Measurements from ENCODE around the gene ZFP69B. TPM values are rescaled to one million over a fixed set of nuclear protein-coding genes. Genes with fewer than 3 reads are reported as not detected.

The ZFP69B gene
- total and polyA plus RNA-seq, 2 experiments from 2014 or later, result 3.0 to 3.7 TPM

GRCh38 chr1:40413527-40414252 lies 36.6 kb upstream of the ZFP69B start:
- DNase-seq, result no peak
- H2AFZ ChIP-seq, result no peak overlapping the region
- no peaks in the 10 kb centered on the region for H3F3A ChIP-seq (ENCODE audit: insufficient read depth)
- H3K4me2 ChIP-seq (ENCODE audit: unreplicated experiment), result no peak overlapping the region
- no peaks in the 10 kb centered on the region for H4K20me1 ChIP-seq (ENCODE audit: insufficient read depth)
- in situ Hi-C loops (cut with MboI), result no loop called here
- TF ChIP-seq EZH2phosphoT487 (IDR thresholded peaks at IDR 0.05; ENCODE audit: insufficient read depth, low read depth) (no peak), EZH2 (IDR thresholded peaks at IDR 0.05; ENCODE audit: insufficient read depth, poor library complexity, severe bottlenecking) (no peak)
- peaks cover 29% of the 10 kb centered on the region for H3K36me3 ChIP-seq (ENCODE audit: low read depth)
- no peaks in the 10 kb centered on the region for H3K9me2 ChIP-seq (ENCODE audit: insufficient read depth)
- H3K27ac ChIP-seq, result no peak overlapping the region
- H3K9ac ChIP-seq, result no peak overlapping the region
- no peaks in the 10 kb centered on the region for H3K4me1 ChIP-seq (ENCODE audit: insufficient read depth)
- WGBS, 2 experiments (ENCODE audit: low coverage in 1 of 2, low lambda C conversion rate in 2 of 2, missing lambda C conversion rate in 2 of 2), result 88 to 92% methylated on average over 6 of the region's 6 CpGs
- no peaks in the 10 kb centered on the region for H3K27me3 ChIP-seq (replicated peaks; ENCODE audit: insufficient read depth)
- H3K9me3 ChIP-seq (ENCODE audit: low read depth), result no peaks in the 10 kb centered on the region
- no peak overlapping the region for H3K4me3 ChIP-seq
- peaks cover 11% of the 10 kb centered on the region; the same call in 1 of the 2 replicates for H3K79me2 ChIP-seq (ENCODE audit: insufficient read depth)

- H3K79me2 ChIP-seq (ENCODE audit: insufficient read depth), result peaks cover 11% of the 10 kb centered on the region; the same call in 1 of the 2 replicates
- H3K27ac ChIP-seq, result no peak overlapping the region
- H3F3A ChIP-seq (ENCODE audit: insufficient read depth), result no peaks in the 10 kb centered on the region
- H3K9ac ChIP-seq, result no peak overlapping the region
- H3K9me3 ChIP-seq (ENCODE audit: low read depth), result no peaks in the 10 kb centered on the region
- no peak overlapping the region for H2AFZ ChIP-seq
- DNase-seq, result no peak
- no peaks in the 10 kb centered on the region for H3K27me3 ChIP-seq (replicated peaks; ENCODE audit: insufficient read depth)
- no peaks in the 10 kb centered on the region for H3K4me1 ChIP-seq (ENCODE audit: insufficient read depth)
- H3K36me3 ChIP-seq (ENCODE audit: low read depth), result peaks cover 31% of the 10 kb centered on the region
- WGBS, 2 experiments (ENCODE audit: low coverage in 1 of 2, low lambda C conversion rate in 2 of 2, missing lambda C conversion rate in 2 of 2), result 80 to 86% methylated on average over 3 of the region's 3 CpGs
- no peaks in the 10 kb centered on the region for H3K9me2 ChIP-seq (ENCODE audit: insufficient read depth)
- H3K4me3 ChIP-seq, result no peak overlapping the region
- H4K20me1 ChIP-seq (ENCODE audit: insufficient read depth), result no peaks in the 10 kb centered on the region
- TF ChIP-seq EZH2 (IDR thresholded peaks at IDR 0.05; ENCODE audit: insufficient read depth, poor library complexity, severe bottlenecking) (no peak), EZH2phosphoT487 (IDR thresholded peaks at IDR 0.05; ENCODE audit: insufficient read depth, low read depth) (no peak)
- H3K4me2 ChIP-seq (ENCODE audit: unreplicated experiment), result no peak overlapping the region
- in situ Hi-C loops (cut with MboI), result no loop called here
These were observed 35.9 kb upstream of the ZFP69B start for GRCh38 chr1:40414331-40414730.

DNA sequence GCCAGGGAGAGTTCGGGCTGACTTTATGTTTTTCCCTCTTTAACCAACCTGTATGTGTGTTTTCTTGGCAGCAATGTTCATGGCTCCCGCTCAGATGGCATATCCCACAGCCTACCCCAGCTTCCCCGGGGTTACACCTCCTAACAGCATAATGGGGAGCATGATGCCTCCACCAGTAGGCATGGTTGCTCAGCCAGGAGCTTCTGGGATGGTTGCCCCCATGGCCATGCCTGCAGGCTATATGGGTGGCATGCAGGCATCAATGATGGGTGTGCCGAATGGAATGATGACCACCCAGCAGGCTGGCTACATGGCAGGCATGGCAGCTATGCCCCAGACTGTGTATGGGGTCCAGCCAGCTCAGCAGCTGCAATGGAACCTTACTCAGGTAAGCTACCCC lies 33.6 kb upstream of the ZFP69B start:
- in situ Hi-C loops (cut with MboI), result no loop called here
- H3K4me2 ChIP-seq (ENCODE audit: unreplicated experiment), result no peak overlapping the region
- no peaks in the 10 kb centered on the region for H3K4me1 ChIP-seq (ENCODE audit: insufficient read depth)
- no peak overlapping the region for H2AFZ ChIP-seq
- H4K20me1 ChIP-seq (ENCODE audit: insufficient read depth), result no peaks in the 10 kb centered on the region
- no peaks in the 10 kb centered on the region for H3K9me3 ChIP-seq (ENCODE audit: low read depth)
- 96 to 97% methylated on average over 4 of the region's 4 CpGs for WGBS, 2 experiments (ENCODE audit: low coverage in 1 of 2, low lambda C conversion rate in 2 of 2, missing lambda C conversion rate in 2 of 2)
- peaks cover 37% of the 10 kb centered on the region for H3K36me3 ChIP-seq (ENCODE audit: low read depth)
- H3K9ac ChIP-seq, result no peak overlapping the region
- H3K27me3 ChIP-seq (replicated peaks; ENCODE audit: insufficient read depth), result no peaks in the 10 kb centered on the region
- 0 out of 2 replicates have a peak, but pooled peaks cover 8% of the 10 kb centered on the region for H3K79me2 ChIP-seq (ENCODE audit: insufficient read depth)
- H3K4me3 ChIP-seq, result no peak overlapping the region
- TF ChIP-seq EZH2phosphoT487 (IDR thresholded peaks at IDR 0.05; ENCODE audit: insufficient read depth, low read depth) (no peak), EZH2 (IDR thresholded peaks at IDR 0.05; ENCODE audit: insufficient read depth, poor library complexity, severe bottlenecking) (no peak)
- H3K27ac ChIP-seq, result no peak overlapping the region
- no peaks in the 10 kb centered on the region for H3K9me2 ChIP-seq (ENCODE audit: insufficient read depth)
- no peaks in the 10 kb centered on the region for H3F3A ChIP-seq (ENCODE audit: insufficient read depth)
- no peak for DNase-seq

DNA sequence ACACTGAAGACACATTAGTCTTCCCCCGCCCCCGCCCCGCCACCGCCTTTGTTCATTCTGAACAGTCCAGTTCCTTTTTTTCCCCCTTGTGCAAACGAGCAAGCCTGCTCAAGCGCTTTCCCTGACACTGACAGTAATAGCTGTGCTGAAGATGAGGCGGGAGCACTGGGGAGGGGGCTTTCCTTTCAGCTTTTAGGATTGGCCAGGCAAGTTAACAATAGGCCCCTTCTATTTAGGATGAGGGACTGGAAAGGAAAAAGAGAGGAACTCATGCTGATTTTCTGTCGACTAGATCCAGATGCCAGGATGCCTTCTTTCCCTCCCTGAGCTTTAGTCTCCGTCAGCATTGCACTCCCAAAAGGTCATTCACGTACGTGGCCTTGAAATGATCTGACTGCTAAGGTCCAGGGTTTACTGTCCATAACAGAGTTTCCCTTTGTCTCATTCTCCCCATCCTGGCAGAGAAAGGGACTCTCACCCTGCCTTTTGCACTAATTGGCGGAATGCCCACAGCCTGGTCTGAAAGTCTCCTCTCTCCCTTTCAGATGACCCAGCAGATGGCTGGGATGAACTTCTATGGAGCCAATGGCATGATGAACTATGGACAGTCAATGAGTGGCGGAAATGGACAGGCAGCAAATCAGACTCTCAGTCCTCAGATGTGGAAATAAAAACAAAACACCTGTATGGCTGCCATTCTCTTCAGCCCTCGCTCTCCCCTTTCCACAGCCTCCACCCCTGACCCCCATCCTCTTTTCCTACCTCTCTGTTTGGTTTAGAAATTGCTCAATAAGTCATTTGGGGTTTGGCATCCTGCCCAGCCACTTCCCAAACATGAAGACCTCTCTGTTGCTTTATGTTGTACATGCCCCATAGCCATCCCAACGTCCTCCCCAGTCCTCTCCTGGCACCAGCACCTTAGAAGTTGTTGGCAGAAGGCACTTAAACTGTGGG lies 28.6 kb upstream of the ZFP69B start:
- no peak for DNase-seq
- TF ChIP-seq EZH2phosphoT487 (IDR thresholded peaks at IDR 0.05; ENCODE audit: insufficient read depth, low read depth) (no peak), EZH2 (IDR thresholded peaks at IDR 0.05; ENCODE audit: insufficient read depth, poor library complexity, severe bottlenecking) (no peak)
- Histone ChIP-seq H3K9me3 (ENCODE audit: low read depth) (no peaks in the 10 kb centered on the region), H3K4me1 (ENCODE audit: insufficient read depth) (no peaks in the 10 kb centered on the region), H3K4me3 (no peak overlapping the region), H3K27me3 (replicated peaks; ENCODE audit: insufficient read depth) (no peaks in the 10 kb centered on the region), H4K20me1 (ENCODE audit: insufficient read depth) (no peaks in the 10 kb centered on the region), H3K9me2 (ENCODE audit: insufficient read depth) (no peaks in the 10 kb centered on the region), H3K27ac (no peak overlapping the region), H3K9ac (no peak overlapping the region), H3K79me2 (ENCODE audit: insufficient read depth) (no peaks in the 10 kb centered on the region), H3K4me2 (ENCODE audit: unreplicated experiment) (no peak overlapping the region), H3K36me3 (ENCODE audit: low read depth) (peaks cover 26% of the 10 kb centered on the region), H2AFZ (no peak overlapping the region), H3F3A (ENCODE audit: insufficient read depth) (no peaks in the 10 kb centered on the region)
- 84 to 86% methylated on average over 13 to 15 of the region's 15 CpGs for WGBS, 2 experiments (ENCODE audit: low coverage in 1 of 2, low lambda C conversion rate in 2 of 2, missing lambda C conversion rate in 2 of 2)
- in situ Hi-C loops (cut with MboI), result no loop called here

Data from GM23248 (cell line).